Hematopoietic multipotent progenitor cell (in vitro differentiated cells): ENCODE measurements around the gene PEAK1. TPM values are rescaled to one million over a fixed set of nuclear protein-coding genes. Genes with fewer than 3 reads are reported as not detected.
"Not testable (repeated sequence)": the region's sequence is repeated elsewhere in the genome, so short reads cannot be mapped to it uniquely, and the experiment has no call there.

Experiments
- DNase-seq, 3 donors: peaks; one replicate each; pipeline ENCODE4 v3.0.0-alpha.2; 2011 to 2015; ENCODE audit warnings: low read depth in 2 of 3, low spot score in 2 of 3
- total RNA-seq: library from RNA; depleted of rRNA; stranded (reverse); fragments of >200 nt; gene quantifications from one replicate; pipeline ENCODE4 v1.2.3, GENCODE V29; 2012

PEAK1 gene
- total RNA-seq, 1 donor, result 13.7 TPM

GRCh38 chr15:77406173-77406759 is 13.6 kb downstream of the PEAK1 start:
- not testable (repeated sequence) for DNase-seq

- no peak for DNase-seq
These were observed 17.0 kb downstream of the PEAK1 start for GRCh38 chr15:77402740-77403379.

GRCh38 chr15:77400258-77400657 is 19.6 kb downstream of the PEAK1 start:
- no peak for DNase-seq

- DNase-seq, result no peak
These were observed 21.0 kb downstream of the PEAK1 start for GRCh38 chr15:77398927-77399326.

- no peak for DNase-seq
These were observed 23.2 kb downstream of the PEAK1 start for GRCh38 chr15:77396692-77397091.

GRCh38 chr15:77395013-77395774 is 24.7 kb downstream of the PEAK1 start:
- no peak for DNase-seq

- DNase-seq, result no peak
These were observed 26.4 kb downstream of the PEAK1 start for GRCh38 chr15:77393471-77393840.

GRCh38 chr15:77392762-77393470 is 27.0 kb downstream of the PEAK1 start:
- DNase-seq, result no peak

GRCh38 chr15:77391372-77391951 is 28.4 kb downstream of the PEAK1 start:
- no peak for DNase-seq

- no peak for DNase-seq
These were observed 32.4 kb downstream of the PEAK1 start for GRCh38 chr15:77387365-77388105.

- DNase-seq, result no peak
These were observed 33.3 kb downstream of the PEAK1 start for GRCh38 chr15:77386626-77387025.

- no peak for DNase-seq
These were observed 35.1 kb downstream of the PEAK1 start for GRCh38 chr15:77384589-77385359.

- DNase-seq, result no peak
These were observed 35.8 kb downstream of the PEAK1 start for GRCh38 chr15:77384086-77384485.

- no peak for DNase-seq
These were observed 39.9 kb downstream of the PEAK1 start for GRCh38 chr15:77380033-77380432.

- no peak for DNase-seq
These were observed 43.1 kb downstream of the PEAK1 start for GRCh38 chr15:77376770-77377169.

GRCh38 chr15:77375133-77375532 is 44.8 kb downstream of the PEAK1 start:
- no peak for DNase-seq

- no peak for DNase-seq
These were observed 46.5 kb downstream of the PEAK1 start for GRCh38 chr15:77373441-77373840.

GRCh38 chr15:77371850-77372563 is 47.9 kb downstream of the PEAK1 start:
- no peak for DNase-seq

GRCh38 chr15:77370580-77370979 is 49.3 kb downstream of the PEAK1 start:
- no peak for DNase-seq
